ENCODE data around the gene APOC3.

DNA sequence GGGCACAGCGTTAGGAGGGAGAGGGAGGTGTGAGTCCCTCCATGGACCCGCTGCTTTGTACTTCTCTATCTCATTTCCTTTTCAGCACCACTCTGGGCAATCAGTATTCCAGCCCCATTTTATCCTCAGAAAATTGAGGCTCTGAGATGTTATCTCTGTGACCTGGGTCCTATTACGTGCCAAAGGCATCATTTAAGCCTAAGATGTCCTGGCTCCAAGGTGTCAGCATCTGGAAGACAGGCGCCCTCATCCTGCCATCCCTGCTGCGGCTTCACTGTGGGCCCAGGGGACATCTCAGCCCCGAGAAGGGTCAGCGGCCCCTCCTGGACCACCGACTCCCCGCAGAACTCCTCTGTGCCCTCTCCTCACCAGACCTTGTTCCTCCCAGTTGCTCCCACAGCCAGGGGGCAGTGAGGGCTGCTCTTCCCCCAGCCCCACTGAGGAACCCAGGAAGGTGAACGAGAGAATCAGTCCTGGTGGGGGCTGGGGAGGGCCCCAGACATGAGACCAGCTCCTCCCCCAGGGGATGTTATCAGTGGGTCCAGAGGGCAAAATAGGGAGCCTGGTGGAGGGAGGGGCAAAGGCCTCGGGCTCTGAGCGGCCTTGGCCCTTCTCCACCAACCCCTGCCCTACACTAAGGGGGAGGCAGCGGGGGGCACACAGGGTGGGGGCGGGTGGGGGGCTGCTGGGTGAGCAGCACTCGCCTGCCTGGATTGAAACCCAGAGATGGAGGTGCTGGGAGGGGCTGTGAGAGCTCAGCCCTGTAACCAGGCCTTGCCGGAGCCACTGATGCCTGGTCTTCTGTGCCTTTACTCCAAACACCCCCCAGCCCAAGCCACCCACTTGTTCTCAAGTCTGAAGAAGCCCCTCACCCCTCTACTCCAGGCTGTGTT, 829 bp upstream of the APOC3 start:
- TF ChIP-seq CTCF (IDR thresholded peaks at IDR 0.05), result no peak
- no peak for TF ChIP-seq POLR2A (IDR thresholded peaks at IDR 0.05)
